Liver (tissue), 9 donors: ENCODE data around the gene IL17RC. TPM values are rescaled to one million over a fixed set of nuclear protein-coding genes. Genes with fewer than 3 reads are reported as not detected.

Experiments
- DNase-seq: peaks from one replicate; pipeline ENCODE4 v3.0.0-alpha.2; 2017; ENCODE audit warnings: low spot score
- H3K27ac ChIP-seq, 2 donors: one replicate each; pipeline ENCODE4 v1.7.0; 2013; ENCODE audit warnings: inconsistent platforms in 2 of 2, low read length in 2 of 2, control low read depth in 1 of 2, low read depth in 1 of 2, mild to moderate bottlenecking in 1 of 2
- H3K27me3 ChIP-seq, 4 donors: one replicate each; pipeline versions ENCODE4 v1.6.1 to v1.7.0; 2013; ENCODE audit warnings: low read length in 3 of 4, inconsistent platforms in 1 of 4, mild to moderate bottlenecking in 1 of 4, moderate library complexity in 1 of 4; ENCODE audit not compliant: control insufficient read depth in 4 of 4, insufficient read depth in 4 of 4
- H3K36me3 ChIP-seq, 4 donors: one replicate each; pipeline versions ENCODE4 v1.6.1 to v1.7.0; 2013; ENCODE audit warnings: low read length in 3 of 4, mild to moderate bottlenecking in 3 of 4, low read depth in 1 of 4, moderate library complexity in 1 of 4; ENCODE audit not compliant: control insufficient read depth in 4 of 4, insufficient read depth in 3 of 4
- H3K4me1 ChIP-seq, 4 donors: one replicate each; pipeline versions ENCODE4 v1.6.1 to v1.7.0; 2013; ENCODE audit warnings: low read length in 3 of 4, mild to moderate bottlenecking in 3 of 4, moderate library complexity in 1 of 4; ENCODE audit not compliant: control insufficient read depth in 4 of 4, insufficient read depth in 4 of 4
- H3K4me3 ChIP-seq, 3 donors: one replicate each; pipeline versions ENCODE4 v1.6.1 to v1.7.0; 2013; ENCODE audit warnings: low read length in 3 of 3, control low read depth in 1 of 3, low read depth in 1 of 3, mild to moderate bottlenecking in 1 of 3
- H3K9ac ChIP-seq, 2 donors: one replicate each; pipeline ENCODE4 v1.7.0; 2013; ENCODE audit warnings: low read length in 2 of 2, mild to moderate bottlenecking in 2 of 2, moderate library complexity in 2 of 2, control low read depth in 1 of 2, low read depth in 1 of 2
- H3K9me3 ChIP-seq, 4 donors: one replicate each; pipeline versions ENCODE4 v1.6.1 to v1.7.0; 2013; ENCODE audit warnings: low read length in 3 of 4; ENCODE audit not compliant: control insufficient read depth in 4 of 4
- EGR1 ChIP-seq, 2 donors: IDR thresholded peaks; 2 replicates each; pipeline ENCODE4 v1.6.1; 2016 to 2018; ENCODE audit warnings: antibody characterized with exemption in 2 of 2, low read depth in 2 of 2
- FOXA1 ChIP-seq: IDR thresholded peaks from 2 replicates; pipeline ENCODE4 v1.6.1; 2016; ENCODE audit warnings: antibody characterized with exemption
- FOXA2 ChIP-seq: IDR thresholded peaks from 2 replicates; pipeline ENCODE4 v1.6.1; 2016; ENCODE audit warnings: antibody characterized with exemption
- GABPA ChIP-seq, 2 donors: IDR thresholded peaks in 1 of 2; conservative IDR thresholded peaks in 1 of 2; 2 replicates each; pipeline ENCODE4 v1.6.1; 2016; ENCODE audit warnings: antibody characterized with exemption in 2 of 2, mild to moderate bottlenecking in 1 of 2, moderate library complexity in 1 of 2
- HNF4A ChIP-seq, 2 donors: conservative IDR thresholded peaks; 2 replicates each; pipeline ENCODE4 v1.6.1; 2016; ENCODE audit warnings: antibody characterized with exemption in 2 of 2, mild to moderate bottlenecking in 2 of 2
- HNF4G ChIP-seq: IDR thresholded peaks from 2 replicates; pipeline ENCODE4 v1.6.1; 2016; ENCODE audit warnings: antibody characterized with exemption
- JUND ChIP-seq, 2 donors: IDR thresholded peaks; 2 replicates each; pipeline ENCODE4 v1.6.1; 2016; ENCODE audit warnings: antibody characterized with exemption in 2 of 2
- NR2F2 ChIP-seq: IDR thresholded peaks from 2 replicates; pipeline ENCODE4 v1.6.1; 2016; ENCODE audit warnings: antibody characterized with exemption
- RAD21 ChIP-seq, 2 donors: IDR thresholded peaks; 2 replicates each; pipeline ENCODE4 v1.6.1; 2016; ENCODE audit warnings: antibody characterized with exemption in 2 of 2, mild to moderate bottlenecking in 2 of 2
- RXRA ChIP-seq, 2 donors: IDR thresholded peaks; 2 replicates each; pipeline ENCODE4 v1.6.1; 2017 to 2018; ENCODE audit warnings: antibody characterized with exemption in 2 of 2, mild to moderate bottlenecking in 1 of 2
- SP1 ChIP-seq: IDR thresholded peaks from 2 replicates; pipeline ENCODE4 v1.6.1; 2018; ENCODE audit warnings: antibody characterized with exemption, mild to moderate bottlenecking
- TAF1 ChIP-seq: conservative IDR thresholded peaks from 2 replicates; pipeline ENCODE4 v1.6.1; 2016; ENCODE audit warnings: antibody characterized with exemption, mild to moderate bottlenecking
- YY1 ChIP-seq: IDR thresholded peaks from 2 replicates; pipeline ENCODE4 v1.6.1; 2016; ENCODE audit warnings: antibody characterized with exemption, mild to moderate bottlenecking
- WGBS: extraction: QIAGEN DNeasy Blood & Tissue Kit; methylation state at CpG from one replicate; pipeline ENCODE4 v1.1.7; 2013; 5-methylcytosine and 5-hydroxymethylcytosine counted together
- polyA plus RNA-seq, 2 donors: library from polyadenylated mRNA; stranded (reverse) in 1 of 2; unstranded in 1 of 2; fragments of 200-250 nt in 1 of 2; fragments of >200 nt in 1 of 2; fragmentation: Nextera tagmentation in 1 of 2; extraction: Ambion mirVana in 1 of 2; gene quantifications; one replicate each; pipeline versions ENCODE4 v1.2.1 to v1.2.3, GENCODE V29; 2013 to 2015
- total RNA-seq, 2 donors: library from RNA; depleted of rRNA; stranded (reverse); fragments of >200 nt; gene quantifications; one replicate each; pipeline ENCODE4 v1.2.3, GENCODE V29; 2014
- TF ChIP-seq, protein P1 (sequence below): fragments of 150-350 bp; IDR thresholded peaks from 2 replicates; pipeline ENCODE4 v1.5.1; 2017; ENCODE audit warnings: improper control_type of control experiment, low read depth, low read length; ENCODE audit not compliant: missing input control
- TF ChIP-seq, protein P2 (sequence below): IDR thresholded peaks from 2 replicates; pipeline ENCODE4 v1.6.1; 2016; ENCODE audit warnings: antibody characterized with exemption
- TF ChIP-seq, protein P3 (sequence below): IDR thresholded peaks from 2 replicates; pipeline ENCODE4 v1.6.1; 2016; ENCODE audit warnings: antibody characterized with exemption, mild to moderate bottlenecking
- TF ChIP-seq, protein P4 (sequence below): IDR thresholded peaks from 2 replicates; pipeline ENCODE4 v1.6.1; 2016; ENCODE audit warnings: antibody characterized with exemption
- TF ChIP-seq, protein P5 (sequence below): IDR thresholded peaks from 2 replicates; pipeline ENCODE4 v1.6.1; 2016; ENCODE audit warnings: antibody characterized with exemption
- donor health status: healthy.
- donor health status: healthy.
- donor health status: healthy.
- donor health status: healthy.
- donor health status: healthy.

The IL17RC gene
- total and polyA plus RNA-seq, 4 donors: 15.4 to 62.8 (median 25.7) TPM

DNA sequence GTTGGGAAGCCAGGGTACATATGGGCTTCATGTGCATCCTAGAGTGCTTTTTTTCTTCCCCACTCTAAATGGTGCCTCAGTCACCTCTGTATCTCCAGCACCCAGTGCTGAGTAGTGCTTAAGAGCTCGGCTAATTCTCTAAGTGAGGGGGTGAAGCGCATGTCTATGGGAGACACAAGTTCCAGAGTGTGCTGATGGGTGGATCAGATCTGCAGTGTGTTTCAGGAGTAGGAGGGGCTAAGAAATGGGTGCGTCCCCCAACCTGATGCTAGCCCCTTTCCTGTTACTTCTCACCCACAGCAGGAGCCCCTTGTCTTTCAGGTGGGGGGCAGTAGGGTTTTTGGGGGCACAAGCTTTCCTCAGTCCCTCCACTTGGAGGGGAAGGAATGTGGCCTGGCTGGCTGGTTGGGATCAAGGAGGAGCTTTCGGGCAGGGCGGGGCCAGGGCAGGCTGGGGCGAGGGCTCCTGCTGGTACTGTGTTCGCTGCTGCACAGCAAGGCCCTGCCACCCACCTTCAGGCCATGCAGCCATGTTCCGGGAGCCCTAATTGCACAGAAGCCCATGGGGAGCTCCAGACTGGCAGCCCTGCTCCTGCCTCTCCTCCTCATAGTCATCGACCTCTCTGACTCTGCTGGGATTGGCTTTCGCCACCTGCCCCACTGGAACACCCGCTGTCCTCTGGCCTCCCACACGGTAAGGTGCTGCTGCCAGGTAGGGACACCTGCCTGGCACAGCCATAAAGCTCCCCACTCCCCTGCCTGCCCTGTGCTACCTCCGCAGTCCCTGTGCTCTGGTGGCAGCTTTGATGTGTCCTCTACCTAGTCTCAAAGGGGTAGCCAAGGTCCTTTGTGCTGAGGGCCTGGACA lies 14.3 kb upstream of the IL17RC start, which contains the start of gene IL17RE:
Gene IL17RE, plus strand, starts transcription at position 477 of the 866 bp plus-strand sequence. Its CDS starts 85 bp downstream, at position 562.
- peaks cover 14 to 41% (median 37%) of the 10 kb centered on the region in 4 donors for H3K4me1 ChIP-seq
- peak within 1 kb of the TSS; percentile 9 to 26 for H3K27ac ChIP-seq
- peak in 1 of 2 donors; percentile 8 for TF ChIP-seq RXRA (IDR thresholded peaks at IDR 0.05)
- peak in 1 of 2 donors; percentile 41 for TF ChIP-seq HNF4A (conservative IDR thresholded peaks at IDR 0.05)
- no peak for TF ChIP-seq YY1
- no peak within 1 kb of the TSS for H3K9ac ChIP-seq
- no peak for DNase-seq
- no peak within 1 kb of the TSS for H3K4me3 ChIP-seq
- H3K36me3 ChIP-seq: no peaks in the 10 kb centered on the region
- H3K27me3 ChIP-seq: no peaks in the 10 kb centered on the region
- H3K9me3 ChIP-seq: no peaks in the 10 kb centered on the region
- WGBS: 45% methylated on average over 13 of the region's 13 CpGs

DNA sequence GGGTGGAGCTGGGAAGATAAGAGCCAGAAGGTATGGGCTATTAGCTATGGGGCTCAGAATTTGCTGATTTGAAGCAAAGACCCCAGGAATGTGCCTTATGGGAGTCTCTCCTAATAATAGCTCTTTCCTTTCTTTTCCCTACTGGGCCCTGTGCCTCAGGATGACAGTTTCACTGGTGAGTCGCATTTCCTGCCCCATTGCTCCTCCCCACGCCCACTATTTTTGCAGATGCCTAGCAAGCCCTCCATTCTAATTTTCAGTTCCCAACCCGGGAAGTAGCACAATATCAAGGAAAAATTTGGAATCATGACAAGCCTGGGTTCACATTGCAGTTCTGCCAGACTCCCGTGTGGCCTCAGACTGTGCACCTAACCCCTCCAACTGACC lies 13.7 kb upstream of the IL17RC start:
- WGBS: 34% methylated on average over 4 of the region's 4 CpGs
- Histone ChIP-seq H3K27ac (peak overlapping the region; percentile 9 to 26), H3K27me3 (no peaks in the 10 kb centered on the region), H3K4me3 (no peak overlapping the region), H3K9ac (no peak overlapping the region), H3K36me3 (no peaks in the 10 kb centered on the region), H3K4me1 (peaks cover 13 to 41% (median 37%) of the 10 kb centered on the region in 4 donors), H3K9me3 (no peaks in the 10 kb centered on the region)
- TF ChIP-seq, protein P1, sequence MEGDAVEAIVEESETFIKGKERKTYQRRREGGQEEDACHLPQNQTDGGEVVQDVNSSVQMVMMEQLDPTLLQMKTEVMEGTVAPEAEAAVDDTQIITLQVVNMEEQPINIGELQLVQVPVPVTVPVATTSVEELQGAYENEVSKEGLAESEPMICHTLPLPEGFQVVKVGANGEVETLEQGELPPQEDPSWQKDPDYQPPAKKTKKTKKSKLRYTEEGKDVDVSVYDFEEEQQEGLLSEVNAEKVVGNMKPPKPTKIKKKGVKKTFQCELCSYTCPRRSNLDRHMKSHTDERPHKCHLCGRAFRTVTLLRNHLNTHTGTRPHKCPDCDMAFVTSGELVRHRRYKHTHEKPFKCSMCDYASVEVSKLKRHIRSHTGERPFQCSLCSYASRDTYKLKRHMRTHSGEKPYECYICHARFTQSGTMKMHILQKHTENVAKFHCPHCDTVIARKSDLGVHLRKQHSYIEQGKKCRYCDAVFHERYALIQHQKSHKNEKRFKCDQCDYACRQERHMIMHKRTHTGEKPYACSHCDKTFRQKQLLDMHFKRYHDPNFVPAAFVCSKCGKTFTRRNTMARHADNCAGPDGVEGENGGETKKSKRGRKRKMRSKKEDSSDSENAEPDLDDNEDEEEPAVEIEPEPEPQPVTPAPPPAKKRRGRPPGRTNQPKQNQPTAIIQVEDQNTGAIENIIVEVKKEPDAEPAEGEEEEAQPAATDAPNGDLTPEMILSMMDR: no peak
- TF ChIP-seq HNF4A (conservative IDR thresholded peaks at IDR 0.05): no peak
- TF ChIP-seq FOXA2: no peak
- no peak for TF ChIP-seq GABPA (IDR thresholded peaks at IDR 0.05 in 1 of 2, conservative IDR thresholded peaks at IDR 0.05 in 1 of 2)
- TF ChIP-seq JUND (IDR thresholded peaks at IDR 0.05): no peak
- TF ChIP-seq, protein P2, sequence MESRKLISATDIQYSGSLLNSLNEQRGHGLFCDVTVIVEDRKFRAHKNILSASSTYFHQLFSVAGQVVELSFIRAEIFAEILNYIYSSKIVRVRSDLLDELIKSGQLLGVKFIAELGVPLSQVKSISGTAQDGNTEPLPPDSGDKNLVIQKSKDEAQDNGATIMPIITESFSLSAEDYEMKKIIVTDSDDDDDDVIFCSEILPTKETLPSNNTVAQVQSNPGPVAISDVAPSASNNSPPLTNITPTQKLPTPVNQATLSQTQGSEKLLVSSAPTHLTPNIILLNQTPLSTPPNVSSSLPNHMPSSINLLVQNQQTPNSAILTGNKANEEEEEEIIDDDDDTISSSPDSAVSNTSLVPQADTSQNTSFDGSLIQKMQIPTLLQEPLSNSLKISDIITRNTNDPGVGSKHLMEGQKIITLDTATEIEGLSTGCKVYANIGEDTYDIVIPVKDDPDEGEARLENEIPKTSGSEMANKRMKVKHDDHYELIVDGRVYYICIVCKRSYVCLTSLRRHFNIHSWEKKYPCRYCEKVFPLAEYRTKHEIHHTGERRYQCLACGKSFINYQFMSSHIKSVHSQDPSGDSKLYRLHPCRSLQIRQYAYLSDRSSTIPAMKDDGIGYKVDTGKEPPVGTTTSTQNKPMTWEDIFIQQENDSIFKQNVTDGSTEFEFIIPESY: no peak
- no peak for TF ChIP-seq SP1
- TF ChIP-seq, protein P3, sequence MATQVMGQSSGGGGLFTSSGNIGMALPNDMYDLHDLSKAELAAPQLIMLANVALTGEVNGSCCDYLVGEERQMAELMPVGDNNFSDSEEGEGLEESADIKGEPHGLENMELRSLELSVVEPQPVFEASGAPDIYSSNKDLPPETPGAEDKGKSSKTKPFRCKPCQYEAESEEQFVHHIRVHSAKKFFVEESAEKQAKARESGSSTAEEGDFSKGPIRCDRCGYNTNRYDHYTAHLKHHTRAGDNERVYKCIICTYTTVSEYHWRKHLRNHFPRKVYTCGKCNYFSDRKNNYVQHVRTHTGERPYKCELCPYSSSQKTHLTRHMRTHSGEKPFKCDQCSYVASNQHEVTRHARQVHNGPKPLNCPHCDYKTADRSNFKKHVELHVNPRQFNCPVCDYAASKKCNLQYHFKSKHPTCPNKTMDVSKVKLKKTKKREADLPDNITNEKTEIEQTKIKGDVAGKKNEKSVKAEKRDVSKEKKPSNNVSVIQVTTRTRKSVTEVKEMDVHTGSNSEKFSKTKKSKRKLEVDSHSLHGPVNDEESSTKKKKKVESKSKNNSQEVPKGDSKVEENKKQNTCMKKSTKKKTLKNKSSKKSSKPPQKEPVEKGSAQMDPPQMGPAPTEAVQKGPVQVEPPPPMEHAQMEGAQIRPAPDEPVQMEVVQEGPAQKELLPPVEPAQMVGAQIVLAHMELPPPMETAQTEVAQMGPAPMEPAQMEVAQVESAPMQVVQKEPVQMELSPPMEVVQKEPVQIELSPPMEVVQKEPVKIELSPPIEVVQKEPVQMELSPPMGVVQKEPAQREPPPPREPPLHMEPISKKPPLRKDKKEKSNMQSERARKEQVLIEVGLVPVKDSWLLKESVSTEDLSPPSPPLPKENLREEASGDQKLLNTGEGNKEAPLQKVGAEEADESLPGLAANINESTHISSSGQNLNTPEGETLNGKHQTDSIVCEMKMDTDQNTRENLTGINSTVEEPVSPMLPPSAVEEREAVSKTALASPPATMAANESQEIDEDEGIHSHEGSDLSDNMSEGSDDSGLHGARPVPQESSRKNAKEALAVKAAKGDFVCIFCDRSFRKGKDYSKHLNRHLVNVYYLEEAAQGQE: no peak
- no peak for TF ChIP-seq RAD21 (IDR thresholded peaks at IDR 0.05)
- no peak for TF ChIP-seq EGR1 (IDR thresholded peaks at IDR 0.05; ENCODE audit: low read depth in 2 of 2)
- no peak for TF ChIP-seq NR2F2
- TF ChIP-seq TAF1: no peak
- TF ChIP-seq FOXA1: no peak
- TF ChIP-seq, protein P4, sequence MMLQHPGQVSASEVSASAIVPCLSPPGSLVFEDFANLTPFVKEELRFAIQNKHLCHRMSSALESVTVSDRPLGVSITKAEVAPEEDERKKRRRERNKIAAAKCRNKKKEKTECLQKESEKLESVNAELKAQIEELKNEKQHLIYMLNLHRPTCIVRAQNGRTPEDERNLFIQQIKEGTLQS: no peak
- no peak for TF ChIP-seq YY1
- TF ChIP-seq, protein P5, sequence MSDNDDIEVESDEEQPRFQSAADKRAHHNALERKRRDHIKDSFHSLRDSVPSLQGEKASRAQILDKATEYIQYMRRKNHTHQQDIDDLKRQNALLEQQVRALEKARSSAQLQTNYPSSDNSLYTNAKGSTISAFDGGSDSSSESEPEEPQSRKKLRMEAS: no peak
- TF ChIP-seq HNF4G: no peak
- TF ChIP-seq RXRA (IDR thresholded peaks at IDR 0.05): no peak
- no peak for DNase-seq
